GM10266 (cell line): ENCODE data around the gene NXPH3.

Experiments
- DNase-seq: peaks from one replicate; pipeline ENCODE4 v3.0.0; 2012; ENCODE audit errors: extremely low spot score
- TF ChIP-seq, protein P1 (sequence below): IDR thresholded peaks from 2 replicates; pipeline ENCODE4 v1.5.1; 2012; ENCODE audit warnings: mild to moderate bottlenecking, low read depth; ENCODE audit not compliant: control insufficient read depth, insufficient read depth; ENCODE audit errors: missing control alignments

Gene NXPH3

DNA sequence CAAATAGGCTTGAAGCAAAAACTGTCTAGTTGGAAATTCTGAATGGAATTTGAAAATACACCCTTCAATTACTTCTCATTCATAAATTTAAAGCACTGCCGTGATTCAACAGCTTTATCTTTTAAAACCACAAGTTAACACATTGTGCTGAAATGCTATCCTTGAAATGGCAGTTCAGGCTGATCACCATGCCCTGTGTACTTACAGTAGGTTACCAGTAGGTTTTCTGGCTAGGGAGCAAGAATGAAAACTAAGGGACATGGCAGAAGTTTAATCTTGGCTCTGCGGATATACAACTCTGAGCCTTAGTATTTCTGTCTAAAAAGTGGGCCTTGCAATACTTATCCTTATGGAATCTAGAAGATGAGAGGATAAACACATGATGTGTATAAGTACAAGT lies 28.0 kb downstream of the NXPH3 start:
- TF ChIP-seq, protein P1, sequence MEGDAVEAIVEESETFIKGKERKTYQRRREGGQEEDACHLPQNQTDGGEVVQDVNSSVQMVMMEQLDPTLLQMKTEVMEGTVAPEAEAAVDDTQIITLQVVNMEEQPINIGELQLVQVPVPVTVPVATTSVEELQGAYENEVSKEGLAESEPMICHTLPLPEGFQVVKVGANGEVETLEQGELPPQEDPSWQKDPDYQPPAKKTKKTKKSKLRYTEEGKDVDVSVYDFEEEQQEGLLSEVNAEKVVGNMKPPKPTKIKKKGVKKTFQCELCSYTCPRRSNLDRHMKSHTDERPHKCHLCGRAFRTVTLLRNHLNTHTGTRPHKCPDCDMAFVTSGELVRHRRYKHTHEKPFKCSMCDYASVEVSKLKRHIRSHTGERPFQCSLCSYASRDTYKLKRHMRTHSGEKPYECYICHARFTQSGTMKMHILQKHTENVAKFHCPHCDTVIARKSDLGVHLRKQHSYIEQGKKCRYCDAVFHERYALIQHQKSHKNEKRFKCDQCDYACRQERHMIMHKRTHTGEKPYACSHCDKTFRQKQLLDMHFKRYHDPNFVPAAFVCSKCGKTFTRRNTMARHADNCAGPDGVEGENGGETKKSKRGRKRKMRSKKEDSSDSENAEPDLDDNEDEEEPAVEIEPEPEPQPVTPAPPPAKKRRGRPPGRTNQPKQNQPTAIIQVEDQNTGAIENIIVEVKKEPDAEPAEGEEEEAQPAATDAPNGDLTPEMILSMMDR = no peak

DNA sequence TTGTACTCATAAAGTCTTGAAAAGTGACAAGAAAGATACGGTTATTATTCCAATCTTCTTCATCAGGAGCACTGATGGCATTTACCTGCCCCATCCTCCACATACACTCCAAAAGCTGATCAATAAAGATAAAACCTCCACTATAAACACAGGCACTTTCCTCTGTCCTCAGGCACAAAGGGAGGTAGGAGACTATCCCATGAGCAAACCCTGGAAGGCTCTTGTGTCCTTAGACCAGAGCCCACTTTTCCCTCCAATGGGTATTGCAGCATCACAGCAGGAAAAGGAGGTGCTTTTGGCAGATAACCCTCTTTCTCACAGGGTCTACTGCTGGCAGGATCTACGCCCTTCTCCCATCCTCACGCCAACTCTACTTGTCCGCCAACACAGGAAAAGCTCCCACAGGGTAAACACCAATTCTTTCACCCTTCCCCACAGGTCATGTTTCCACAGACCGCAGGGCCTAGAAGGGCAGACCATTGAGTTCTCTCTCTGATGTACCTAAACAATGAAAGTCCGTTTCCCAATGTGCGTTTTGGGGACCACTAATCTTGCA lies 28.7 kb downstream of the NXPH3 start:
- TF ChIP-seq, protein P1 = no peak
- DNase-seq = no peak

More for the DNA sequence above, 28.0 kb downstream of the NXPH3 start:
- DNase-seq = no peak

DNA sequence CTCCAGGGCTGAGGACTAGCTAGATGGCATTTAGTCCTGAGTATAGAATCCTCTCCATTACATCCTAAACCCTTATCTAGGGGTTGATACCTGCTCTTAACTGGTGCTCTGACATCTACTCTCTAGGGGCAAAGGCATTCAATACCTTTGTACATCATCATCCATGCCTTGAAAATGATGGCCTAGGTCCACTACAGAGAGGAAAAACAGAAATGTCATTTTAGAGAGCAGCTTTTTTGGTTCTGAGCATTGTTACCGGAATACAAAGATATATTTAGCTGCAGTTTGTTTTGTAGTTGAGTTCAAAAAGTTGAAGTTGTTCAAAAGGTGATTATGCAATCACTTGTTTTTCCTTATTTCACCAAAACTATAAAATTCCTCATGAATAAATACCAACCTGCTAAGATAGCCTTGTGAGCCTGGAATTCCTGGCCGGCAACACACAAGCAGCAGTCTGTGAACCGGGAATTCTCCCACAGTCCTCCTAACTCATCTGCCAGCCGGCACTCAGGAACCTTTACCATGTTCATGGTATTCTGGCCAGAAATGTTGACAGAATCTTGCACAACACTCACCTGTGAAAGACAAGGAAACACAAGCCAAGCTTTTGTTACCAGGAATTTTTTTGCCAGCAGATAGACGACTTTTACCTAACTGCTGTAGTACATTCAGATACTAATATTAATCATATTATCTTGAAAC lies 35.4 kb downstream of the NXPH3 start:
- TF ChIP-seq, protein P1 = no peak

DNA sequence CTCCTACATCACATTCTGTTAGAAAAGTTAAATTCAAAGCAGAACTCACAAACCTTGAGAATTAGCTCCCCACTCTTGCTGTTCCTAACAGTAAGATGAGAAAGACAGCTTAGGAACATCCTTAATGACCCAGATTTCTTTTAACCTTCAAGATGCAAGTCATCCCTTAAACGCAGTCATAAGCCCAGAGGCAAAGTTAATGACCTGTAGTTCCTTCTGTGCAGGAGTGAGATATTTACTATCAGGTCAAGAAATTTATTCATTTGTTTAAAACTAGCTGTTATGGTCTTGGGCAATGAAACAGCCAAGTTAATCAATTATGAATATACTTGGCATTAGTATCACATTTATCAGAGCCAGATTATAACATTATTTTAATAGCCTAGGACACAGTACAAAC lies 37.1 kb downstream of the NXPH3 start:
- TF ChIP-seq, protein P1 = no peak
- no peak for DNase-seq

More for the DNA sequence above, 35.4 kb downstream of the NXPH3 start:
- DNase-seq = no peak

DNA sequence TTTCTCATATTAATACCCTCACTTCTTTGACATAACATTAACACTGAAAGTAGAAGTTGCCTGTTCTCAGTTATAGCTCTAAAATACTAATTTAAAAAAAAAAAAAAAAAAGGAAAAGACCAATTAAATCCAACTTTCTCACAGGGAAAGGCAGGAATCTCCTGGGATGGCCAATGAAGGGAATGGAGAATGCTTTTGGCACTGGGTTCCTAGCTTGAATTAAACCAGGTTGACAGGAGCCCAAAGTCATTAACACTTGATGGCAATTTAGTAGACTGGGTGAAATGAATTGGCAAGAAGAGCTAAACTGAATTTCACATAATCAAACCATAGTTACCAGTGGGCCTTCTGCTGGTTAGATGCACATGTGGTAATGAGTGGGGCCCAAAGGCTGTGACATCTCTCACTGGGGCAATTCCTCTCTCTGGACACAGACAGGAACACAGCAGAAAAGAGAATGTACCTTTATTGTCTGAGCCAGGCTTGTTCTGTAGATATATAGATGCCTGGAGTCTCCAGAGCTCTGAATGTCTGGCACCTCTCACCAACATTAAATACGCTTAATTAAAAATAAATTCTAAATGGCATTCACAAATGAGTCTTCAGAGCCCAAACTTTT lies 37.6 kb downstream of the NXPH3 start:
- TF ChIP-seq, protein P1 = no peak
- DNase-seq = no peak

DNA sequence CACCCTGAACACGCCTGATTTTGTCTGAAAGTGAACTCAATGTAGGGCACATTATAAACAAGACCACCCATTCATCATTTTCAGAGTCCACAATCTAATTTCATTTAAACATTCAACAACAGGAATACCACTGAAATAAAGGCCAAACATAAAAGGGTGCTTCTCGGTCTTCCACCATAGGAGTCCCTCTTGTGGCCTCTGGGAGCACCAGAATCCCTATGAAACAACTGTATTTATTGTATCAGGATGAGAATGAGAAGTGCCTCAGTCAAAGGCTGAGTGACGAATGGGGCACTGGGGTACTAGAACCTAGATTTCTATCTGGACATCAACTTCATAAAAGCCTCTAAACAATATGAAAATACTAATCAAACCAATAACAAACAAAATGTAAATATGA lies 40.4 kb downstream of the NXPH3 start:
- no peak for DNase-seq
- TF ChIP-seq, protein P1 = no peak

DNA sequence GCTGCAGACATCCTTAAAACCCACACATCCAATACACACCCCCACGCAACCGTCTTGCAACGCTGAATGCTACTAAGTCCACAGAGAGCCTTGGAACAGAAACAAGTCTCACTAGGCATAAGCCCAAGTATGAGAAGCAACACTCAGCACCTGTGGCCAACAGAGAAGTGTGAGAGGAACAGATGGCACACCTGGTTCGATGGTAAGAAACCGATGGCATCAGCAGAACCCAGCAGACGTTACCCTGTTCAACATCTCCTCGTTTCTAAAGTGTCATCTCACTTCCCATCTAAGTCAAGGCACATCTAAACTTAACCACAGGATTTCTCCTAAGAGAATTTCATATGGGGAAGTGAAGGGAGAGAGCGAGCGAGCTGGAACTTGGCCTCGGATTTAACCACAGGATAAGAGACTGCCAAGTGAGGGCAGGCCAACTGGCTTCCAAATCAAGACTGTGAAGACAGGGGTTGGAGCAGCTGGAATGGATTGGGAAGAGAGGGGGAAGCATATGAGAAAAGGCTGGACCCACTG lies 41.0 kb downstream of the NXPH3 start:
- TF ChIP-seq, protein P1 = no peak
- DNase-seq = no peak
